ENCODE results near the gene WNK1. TPM values are rescaled to one million over a fixed set of nuclear protein-coding genes. Genes with fewer than 3 reads are reported as not detected.

WNK1 gene
- polyA plus RNA-seq, 3 donors = 8.7 to 57.2 (median 20.9) TPM

DNA sequence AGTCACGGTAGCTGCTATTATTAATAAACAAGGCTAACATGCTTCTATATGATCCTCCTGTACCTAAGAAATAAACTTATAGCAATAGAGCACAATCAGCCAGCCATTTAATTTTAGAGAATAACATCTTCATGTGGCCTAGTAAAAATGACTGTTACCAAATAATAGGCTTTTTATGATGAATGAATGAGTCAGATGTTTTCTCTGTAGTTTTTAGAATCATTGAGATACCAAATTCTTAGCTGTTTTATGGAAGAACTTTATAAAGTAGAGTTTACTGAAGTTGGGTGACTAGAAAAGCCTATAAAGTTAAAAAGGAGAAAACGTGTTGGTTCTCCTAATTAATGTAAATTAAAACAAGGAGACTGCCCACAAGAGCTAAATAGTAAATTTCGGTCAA lies 40.7 kb downstream of the WNK1 start:
- peaks cover 27 to 66% of the 10 kb centered on the region in 2 donors for H3K4me1 ChIP-seq (ENCODE audit: control insufficient read depth in 1 of 2, insufficient read depth in 2 of 2, low read length in 2 of 2)
- H3K9me3 Mint-ChIP-seq = no peaks in the 10 kb centered on the region
- no peaks in the 10 kb centered on the region for H3K36me3 ChIP-seq (replicated peaks in 1 of 2; ENCODE audit: control insufficient read depth in 1 of 2, insufficient read depth in 2 of 2, low read length in 2 of 2)
- H3K4me1 Mint-ChIP-seq = peaks cover 66% of the 10 kb centered on the region
- no peaks in the 10 kb centered on the region for H3K9me3 ChIP-seq (replicated peaks in 1 of 2; ENCODE audit: control insufficient read depth in 1 of 2, insufficient read depth in 1 of 2, low read length in 2 of 2)
- TF ChIP-seq, protein P1, sequence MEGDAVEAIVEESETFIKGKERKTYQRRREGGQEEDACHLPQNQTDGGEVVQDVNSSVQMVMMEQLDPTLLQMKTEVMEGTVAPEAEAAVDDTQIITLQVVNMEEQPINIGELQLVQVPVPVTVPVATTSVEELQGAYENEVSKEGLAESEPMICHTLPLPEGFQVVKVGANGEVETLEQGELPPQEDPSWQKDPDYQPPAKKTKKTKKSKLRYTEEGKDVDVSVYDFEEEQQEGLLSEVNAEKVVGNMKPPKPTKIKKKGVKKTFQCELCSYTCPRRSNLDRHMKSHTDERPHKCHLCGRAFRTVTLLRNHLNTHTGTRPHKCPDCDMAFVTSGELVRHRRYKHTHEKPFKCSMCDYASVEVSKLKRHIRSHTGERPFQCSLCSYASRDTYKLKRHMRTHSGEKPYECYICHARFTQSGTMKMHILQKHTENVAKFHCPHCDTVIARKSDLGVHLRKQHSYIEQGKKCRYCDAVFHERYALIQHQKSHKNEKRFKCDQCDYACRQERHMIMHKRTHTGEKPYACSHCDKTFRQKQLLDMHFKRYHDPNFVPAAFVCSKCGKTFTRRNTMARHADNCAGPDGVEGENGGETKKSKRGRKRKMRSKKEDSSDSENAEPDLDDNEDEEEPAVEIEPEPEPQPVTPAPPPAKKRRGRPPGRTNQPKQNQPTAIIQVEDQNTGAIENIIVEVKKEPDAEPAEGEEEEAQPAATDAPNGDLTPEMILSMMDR (IDR thresholded peaks at IDR 0.05) = no peak
- H3K27me3 Mint-ChIP-seq (ENCODE audit: low read depth in 3 of 3) = peaks cover 0 to 1% (median 0%) of the 10 kb centered on the region in 3 donors
- no peak overlapping the region for H3K27ac ChIP-seq (ENCODE audit: low read depth in 1 of 2, low read length in 2 of 2)
- no CpG with 5 or more reads among the region's 3 CpGs for WGBS (ENCODE audit: insufficient coverage)
- no peak overlapping the region for H3K27ac Mint-ChIP-seq
- H4K20me1 ChIP-seq (ENCODE audit: insufficient read depth, low read length) = peaks cover 100% of the 10 kb centered on the region
- H3K79me2 ChIP-seq (ENCODE audit: insufficient read depth, low read length) = peaks cover 100% of the 10 kb centered on the region
- intact Hi-C loops (cut with micrococcal nuclease) = no loop called here
- no peak overlapping the region for H3K4me3 Mint-ChIP-seq
- no peak overlapping the region for H3K4me3 ChIP-seq (replicated peaks in 1 of 3; ENCODE audit: low read depth in 2 of 3, low read length in 3 of 3)
- H2AFZ ChIP-seq (ENCODE audit: insufficient read depth, low read depth, low read length, poor library complexity, severe bottlenecking) = no peak overlapping the region
- peaks cover 5 to 10% of the 10 kb centered on the region in 2 donors for H3K36me3 Mint-ChIP-seq
- no peak overlapping the region for H3K9ac ChIP-seq (ENCODE audit: insufficient read depth, low read length, poor library complexity, severe bottlenecking)
- H3K4me2 ChIP-seq (replicated peaks; ENCODE audit: extremely low read depth, low read length, poor library complexity, severe bottlenecking) = no peak overlapping the region
- no peaks in the 10 kb centered on the region for H3K27me3 ChIP-seq (ENCODE audit: control insufficient read depth in 2 of 2, insufficient read depth in 2 of 2, low read length in 2 of 2)
- DNase-seq = no peak

DNA sequence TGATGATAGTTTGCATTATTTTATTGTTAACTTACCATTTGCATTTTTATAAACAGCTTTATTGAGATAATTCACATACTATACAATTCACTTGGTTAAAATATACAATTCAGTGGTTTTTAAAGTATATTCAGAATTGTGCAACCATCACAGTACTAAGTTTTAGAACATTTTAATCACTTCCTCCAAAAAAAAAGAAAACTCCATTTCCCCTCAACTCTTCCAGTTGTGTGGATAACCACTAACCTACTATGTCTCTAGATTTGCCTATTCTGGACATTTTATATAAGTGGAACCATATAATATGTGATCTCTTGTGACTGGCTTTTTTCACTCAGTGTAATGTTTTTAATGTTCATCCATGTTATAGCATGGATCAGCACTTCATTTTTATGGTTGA lies 41.3 kb downstream of the WNK1 start:
- TF ChIP-seq, protein P1 (IDR thresholded peaks at IDR 0.05) = no peak
- peak overlapping the region in 1 of 7 donors; percentile 19 for H3K27ac Mint-ChIP-seq
- Histone ChIP-seq H3K9ac (ENCODE audit: insufficient read depth, low read length, poor library complexity, severe bottlenecking) (no peak overlapping the region), H3K27me3 (ENCODE audit: control insufficient read depth in 2 of 2, insufficient read depth in 2 of 2, low read length in 2 of 2) (no peaks in the 10 kb centered on the region), H4K20me1 (ENCODE audit: insufficient read depth, low read length) (peaks cover 100% of the 10 kb centered on the region), H3K9me3 (replicated peaks in 1 of 2; ENCODE audit: control insufficient read depth in 1 of 2, insufficient read depth in 1 of 2, low read length in 2 of 2) (no peaks in the 10 kb centered on the region), H2AFZ (ENCODE audit: insufficient read depth, low read depth, low read length, poor library complexity, severe bottlenecking) (no peak overlapping the region), H3K36me3 (replicated peaks in 1 of 2; ENCODE audit: control insufficient read depth in 1 of 2, insufficient read depth in 2 of 2, low read length in 2 of 2) (no peaks in the 10 kb centered on the region), H3K4me1 (ENCODE audit: control insufficient read depth in 1 of 2, insufficient read depth in 2 of 2, low read length in 2 of 2) (peaks cover 31 to 72% of the 10 kb centered on the region in 2 donors), H3K27ac (ENCODE audit: low read depth in 1 of 2, low read length in 2 of 2) (no peak overlapping the region), H3K4me3 (replicated peaks in 1 of 3; ENCODE audit: low read depth in 2 of 3, low read length in 3 of 3) (no peak overlapping the region), H3K79me2 (ENCODE audit: insufficient read depth, low read length) (peaks cover 100% of the 10 kb centered on the region), H3K4me2 (replicated peaks; ENCODE audit: extremely low read depth, low read length, poor library complexity, severe bottlenecking) (no peak overlapping the region)
- peaks cover 0 to 1% (median 0%) of the 10 kb centered on the region in 3 donors for H3K27me3 Mint-ChIP-seq (ENCODE audit: low read depth in 3 of 3)
- H3K36me3 Mint-ChIP-seq = peaks cover 5 to 10% of the 10 kb centered on the region in 2 donors
- DNase-seq = no peak
- H3K9me3 Mint-ChIP-seq = peaks cover 0 to 3% (median 0%) of the 10 kb centered on the region in 7 donors
- H3K4me3 Mint-ChIP-seq = no peak overlapping the region
- H3K4me1 Mint-ChIP-seq = peaks cover 71% of the 10 kb centered on the region
- intact Hi-C loops (cut with micrococcal nuclease) = no loop called here
